GM12878 (cell line): ENCODE measurements around the gene PLCG2. TPM values are rescaled to one million over a fixed set of nuclear protein-coding genes. Genes with fewer than 3 reads are reported as not detected.

ENCODE experiments used
- ATAC-seq: fragments of 200-7000 bp; cut with Tn5 transposase; 3 replicates; pipeline ENCODE4 v1.9.1; 2020; ENCODE audit warnings: mild to moderate bottlenecking, moderate library complexity
- BruUV-seq: library from RNA; stranded (reverse); fragments of 400-500 nt; replicated peaks from 2 replicates; lab custom pipeline; 2021; lab: Mats Ljungman, UMichigan
- CTCF ChIA-PET: fragments of 300-600 bp; sonication (Branson Sonifier 250); formaldehyde crosslinking; extraction: SDS; loops from one replicate; lab custom pipeline; 2021; ENCODE audit warnings: inconsistent platforms; lab: Yijun Ruan, JAX
- POLR2A ChIA-PET: fragments of 350-600 bp; formaldehyde crosslinking; extraction: SDS; loops from one replicate; lab custom pipeline; 2021; ENCODE audit warnings: inconsistent platforms; lab: Charles Lee
- RAD21 ChIA-PET: fragments of 300-600 bp; sonication (Branson Sonifier 250); formaldehyde crosslinking; loops from one replicate; lab custom pipeline; 2023; ENCODE audit warnings: antibody characterized with exemption; ENCODE audit not compliant: unreplicated experiment; lab: Charles Lee
- SMC1A ChIA-PET: fragments of 300-600 bp; sonication (Branson Sonifier 250); formaldehyde crosslinking; loops from one replicate; lab custom pipeline; 2023; ENCODE audit not compliant: unreplicated experiment, uncharacterized antibody; lab: Charles Lee
- DNase-seq: peaks from one replicate; pipeline ENCODE4 v3.0.0-alpha.2; 2011; ENCODE audit warnings: low read depth, low spot score
- FAIRE-seq: peaks from 3 replicates; lab custom pipeline; 2011; peaks lifted over from hg19 to GRCh38; lab: Jason Lieb, UNC
- H2AFZ ChIP-seq: 2 replicates; pipeline ENCODE4 v1.6.0; 2011; ENCODE audit warnings: low read depth, low read length, control low read depth; ENCODE audit not compliant: control insufficient read depth
- H3K27ac ChIP-seq: 2 replicates; pipeline ENCODE4 v1.5.1; 2011; ENCODE audit warnings: control low read depth; ENCODE audit not compliant: control insufficient read depth, insufficient read depth
- H3K27me3 ChIP-seq, 2 experiments: replicated peaks in 1 of 2; 2 replicates each; pipeline versions ENCODE4 v1.6.0 to v1.6.1; 2011; ENCODE audit warnings: low read length in 1 of 2; ENCODE audit not compliant: control insufficient read depth in 2 of 2, insufficient read depth in 2 of 2
- H3K36me3 ChIP-seq, 2 experiments: 2 replicates each; pipeline ENCODE4 v1.5.1; 2011; ENCODE audit warnings: low read length in 1 of 2; ENCODE audit not compliant: control insufficient read depth in 2 of 2, insufficient read depth in 2 of 2
- H3K4me1 ChIP-seq: 2 replicates; pipeline ENCODE4 v1.6.1; 2011; ENCODE audit warnings: mild to moderate bottlenecking, low read length, moderate library complexity, mixed read lengths; ENCODE audit not compliant: control insufficient read depth, insufficient read depth
- H3K4me2 ChIP-seq: 2 replicates; pipeline ENCODE4 v1.6.0; 2011; ENCODE audit warnings: control low read depth; ENCODE audit not compliant: control insufficient read depth, insufficient read depth
- H3K4me3 ChIP-seq: fragments of 200-600 bp; sonication (generic); 2 replicates; pipeline ENCODE4 v1.5.1; 2016
- H3K79me2 ChIP-seq: 2 replicates; pipeline ENCODE4 v1.6.0; 2011; ENCODE audit warnings: low read length; ENCODE audit not compliant: control insufficient read depth, insufficient read depth
- H3K9ac ChIP-seq: 2 replicates; pipeline ENCODE4 v1.8.0; 2011; ENCODE audit warnings: low read length, control low read depth, mixed read lengths; ENCODE audit not compliant: control insufficient read depth, insufficient read depth
- H3K9me3 ChIP-seq: replicated peaks from 3 replicates; pipeline ENCODE4 v1.5.1; 2011; ENCODE audit warnings: mild to moderate bottlenecking, low read length; ENCODE audit not compliant: control insufficient read depth, insufficient read depth
- H4K20me1 ChIP-seq: 2 replicates; pipeline ENCODE4 v1.6.0; 2011; ENCODE audit not compliant: control insufficient read depth, insufficient read depth
- CBX5 ChIP-seq: sonication (generic); IDR thresholded peaks from 2 replicates; pipeline ENCODE4 v1.6.1; 2016; ENCODE audit warnings: low read depth, moderate library complexity, mild to moderate bottlenecking, inconsistent platforms
- EP300 ChIP-seq, 2 experiments: fragments of 150-350 bp in 1 of 2; IDR thresholded peaks; 2 replicates each; pipeline ENCODE4 v1.6.1; 2011 to 2012; ENCODE audit warnings: low read depth in 2 of 2, low read length in 2 of 2, borderline replicate concordance in 1 of 2, improper control_type of control experiment in 1 of 2, inconsistent platforms in 1 of 2; ENCODE audit not compliant: control insufficient read depth in 1 of 2
- IKZF1 ChIP-seq: fragments of 450-650 bp; conservative IDR thresholded peaks from 2 replicates; pipeline ENCODE4 v1.6.1; 2017; ENCODE audit warnings: antibody characterized with exemption, mild to moderate bottlenecking
- MTA2 ChIP-seq: fragments of 450-650 bp; IDR thresholded peaks from 2 replicates; pipeline ENCODE4 v1.6.1; 2016; ENCODE audit warnings: low read depth, mild to moderate bottlenecking, moderate library complexity
- POLR2A ChIP-seq: IDR thresholded peaks from 2 replicates; pipeline ENCODE4 v1.6.1; 2011; ENCODE audit warnings: low read depth, mild to moderate bottlenecking, low read length
- SUZ12 ChIP-seq: fragments of 200-600 bp; sonication (generic); IDR thresholded peaks from one replicate; pipeline ENCODE4 v1.6.1; 2018; ENCODE audit warnings: antibody characterized with exemption, mild to moderate bottlenecking; ENCODE audit not compliant: unreplicated experiment
- TCF12 ChIP-seq: IDR thresholded peaks from 2 replicates; pipeline ENCODE4 v1.6.1; 2011; ENCODE audit warnings: low read depth, mild to moderate bottlenecking, low read length
- ZSCAN29 ChIP-seq: fragments of 450-650 bp; IDR thresholded peaks from 2 replicates; pipeline ENCODE4 v1.6.1; 2017; ENCODE audit warnings: mild to moderate bottlenecking, moderate library complexity
- WGBS: methylation state at CpG from one replicate; pipeline ENCODE4 v1.1.6; 2016; ENCODE audit warnings: low lambda C conversion rate; ENCODE audit not compliant: insufficient replicate concordance, insufficient coverage; ENCODE audit errors: missing lambda C conversion rate; 5-methylcytosine and 5-hydroxymethylcytosine counted together
- in situ Hi-C: fragments of 300-500 bp; cut with MboI; formaldehyde crosslinking; loops from 9 replicates; pipeline ENCODE4 v1.14.3; 2018; ENCODE audit warnings: mixed read lengths
- intact Hi-C: fragments of 100-400 bp; cut with micrococcal nuclease; formaldehyde crosslinking; loops from one replicate; pipeline ENCODE4 v1.14.2; 2022; ENCODE audit not compliant: unreplicated experiment
- polyA plus RNA-seq, 11 experiments: library from polyadenylated mRNA; depleted of rRNA in 4 of 11; unstranded in 6 of 11; stranded (reverse) in 5 of 11; fragments of >200 nt; fragmentation: Nextera tagmentation in 4 of 11; fragmentation: Illumina TruSeq in 1 of 11; extraction: Ambion mirVana in 4 of 11; extraction: Trizol in 1 of 11; gene quantifications; 1 replicate in 1 of 11; 2 replicates in 10 of 11; pipeline versions ENCODE4 v1.2.1 to v1.2.3, GENCODE V29; 2011 to 2016; ENCODE audit warnings: inconsistent platforms in 2 of 11, missing spikeins in 2 of 11, low read depth in 1 of 11
- total RNA-seq, 4 experiments: library from RNA; depleted of rRNA in 3 of 4; stranded (reverse); fragments of >200 nt in 3 of 4; fragmentation: Illumina TruSeq in 1 of 4; extraction: Trizol in 1 of 4; gene quantifications; 2 replicates each; pipeline versions ENCODE4 v1.2.1 to v1.2.3, GENCODE V29; 2013 to 2021
- TF ChIP-seq, protein P1 (sequence below), 3 experiments: IDR thresholded peaks in 2 of 3; conservative IDR thresholded peaks in 1 of 3; 2 replicates each; pipeline ENCODE4 v1.5.1; 2011; ENCODE audit warnings: low read depth in 3 of 3, low read length in 3 of 3, mild to moderate bottlenecking in 3 of 3, control low read depth in 2 of 3, moderate library complexity in 2 of 3, inconsistent platforms in 1 of 3, mixed read lengths in 1 of 3; ENCODE audit not compliant: control insufficient read depth in 2 of 3, insufficient read depth in 1 of 3; ENCODE audit errors: extremely low read depth in 1 of 3

Gene PLCG2
- total and polyA plus RNA-seq, 10 of the 15 experiments (the other 5 are each of a cell fraction or from before 2014, with no cell fraction given) = 47.6 to 256 (median 149) TPM

DNA sequence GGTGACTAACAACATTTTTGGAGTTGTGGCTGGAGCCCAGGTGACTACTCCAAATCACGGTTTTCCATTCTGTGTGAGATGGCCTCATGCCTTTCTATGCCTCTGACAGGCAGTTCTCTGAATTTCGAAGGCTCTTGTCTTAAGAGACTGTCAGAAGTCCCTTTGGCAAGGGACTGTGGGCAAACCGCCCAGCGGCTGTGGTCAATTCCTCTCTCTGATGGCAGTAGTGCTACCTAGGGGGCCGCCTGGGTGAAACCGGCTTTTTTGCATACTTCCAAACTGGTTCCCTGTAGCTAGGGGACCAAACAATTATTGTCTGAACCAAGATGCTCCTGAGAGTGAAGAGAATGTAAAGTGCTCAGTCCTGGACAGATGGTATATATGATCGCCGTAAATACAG is 145.9 kb downstream of the PLCG2 start:
- Histone ChIP-seq H3K9ac (no peak overlapping the region), H3K36me3 (peaks cover 45 to 63% of the 10 kb centered on the region in 2 experiments), H3K27me3 (no peaks in the 10 kb centered on the region), H4K20me1 (no peaks in the 10 kb centered on the region), H3K9me3 (no peaks in the 10 kb centered on the region), H3K79me2 (no peaks in the 10 kb centered on the region), H3K4me1 (no peaks in the 10 kb centered on the region), H3K4me2 (no peak overlapping the region), H2AFZ (no peak overlapping the region), H3K27ac (no peak overlapping the region), H3K4me3 (no peak overlapping the region)
- BruUV-seq = no TSS peak
- no peak for DNase-seq
- ATAC-seq = no peak
- 92% methylated on average over 8 of the region's 8 CpGs for WGBS
- TF ChIP-seq CBX5 = no peak
- no peak for TF ChIP-seq SUZ12
- ChIA-PET SMC1A (interaction anchor here (0.7 kb wide), 1 partner anchor 645 kb away, joined by 3 read pairs; no protein-coding TSS in a partner anchor), POLR2A (interaction anchor here (0.5 kb wide), 1 partner anchor 527 kb away, joined by 3 read pairs; no protein-coding TSS in a partner anchor), RAD21 (no interaction called here), CTCF (no interaction called here)
- in situ Hi-C loops = no loop called here
- no peak for FAIRE-seq
- intact Hi-C loops = no loop called here

DNA sequence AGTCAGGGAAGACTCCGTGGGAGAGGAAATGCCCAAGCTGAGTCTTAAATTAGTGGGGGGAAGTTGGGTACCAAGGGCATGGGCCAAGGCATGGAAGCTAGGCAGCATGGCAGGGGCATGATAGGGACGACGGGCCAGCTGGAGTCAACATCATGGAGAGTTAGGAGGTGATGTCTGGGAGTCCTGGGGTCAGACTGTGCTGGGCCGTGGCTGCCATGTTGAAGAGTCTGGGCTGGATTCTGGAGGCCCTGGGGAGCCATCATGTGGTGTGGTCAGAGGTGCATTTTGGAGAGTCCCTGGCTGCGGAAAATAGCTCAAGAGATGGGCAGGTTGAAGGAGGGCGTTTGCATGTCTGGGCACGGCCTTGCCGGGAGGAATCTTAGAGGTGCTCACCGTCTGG is 146.9 kb downstream of the PLCG2 start:
- ChIA-PET POLR2A (no interaction called here), CTCF (no interaction called here), SMC1A (no interaction called here), RAD21 (no interaction called here)
- Histone ChIP-seq H3K79me2 (no peaks in the 10 kb centered on the region), H3K27me3 (no peaks in the 10 kb centered on the region), H3K4me2 (no peak overlapping the region), H3K9ac (no peak overlapping the region), H3K4me1 (no peaks in the 10 kb centered on the region), H4K20me1 (no peaks in the 10 kb centered on the region), H3K36me3 (peaks cover 38 to 67% of the 10 kb centered on the region in 2 experiments), H3K27ac (no peak overlapping the region), H2AFZ (no peak overlapping the region), H3K4me3 (no peak overlapping the region), H3K9me3 (no peaks in the 10 kb centered on the region)
- in situ Hi-C loops = no loop called here
- no TSS peak for BruUV-seq
- FAIRE-seq (no peak), DNase-seq (no peak), ATAC-seq (peak; percentile 19; the same call in 1 of the 3 replicates)
- intact Hi-C loops = no loop called here
- WGBS = 83% methylated on average over 9 of the region's 9 CpGs
- TF ChIP-seq POLR2A = peak; percentile 62; the same call in 1 of the 2 replicates
- TF ChIP-seq ZSCAN29 = no peak
- TF ChIP-seq TCF12 = no peak
- TF ChIP-seq, protein P1, sequence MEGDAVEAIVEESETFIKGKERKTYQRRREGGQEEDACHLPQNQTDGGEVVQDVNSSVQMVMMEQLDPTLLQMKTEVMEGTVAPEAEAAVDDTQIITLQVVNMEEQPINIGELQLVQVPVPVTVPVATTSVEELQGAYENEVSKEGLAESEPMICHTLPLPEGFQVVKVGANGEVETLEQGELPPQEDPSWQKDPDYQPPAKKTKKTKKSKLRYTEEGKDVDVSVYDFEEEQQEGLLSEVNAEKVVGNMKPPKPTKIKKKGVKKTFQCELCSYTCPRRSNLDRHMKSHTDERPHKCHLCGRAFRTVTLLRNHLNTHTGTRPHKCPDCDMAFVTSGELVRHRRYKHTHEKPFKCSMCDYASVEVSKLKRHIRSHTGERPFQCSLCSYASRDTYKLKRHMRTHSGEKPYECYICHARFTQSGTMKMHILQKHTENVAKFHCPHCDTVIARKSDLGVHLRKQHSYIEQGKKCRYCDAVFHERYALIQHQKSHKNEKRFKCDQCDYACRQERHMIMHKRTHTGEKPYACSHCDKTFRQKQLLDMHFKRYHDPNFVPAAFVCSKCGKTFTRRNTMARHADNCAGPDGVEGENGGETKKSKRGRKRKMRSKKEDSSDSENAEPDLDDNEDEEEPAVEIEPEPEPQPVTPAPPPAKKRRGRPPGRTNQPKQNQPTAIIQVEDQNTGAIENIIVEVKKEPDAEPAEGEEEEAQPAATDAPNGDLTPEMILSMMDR (IDR thresholded peaks at IDR 0.05 in 2 of 3, conservative IDR thresholded peaks at IDR 0.05 in 1 of 3; ENCODE audit: control insufficient read depth in 2 of 3, extremely low read depth in 1 of 3, insufficient read depth in 1 of 3, low read depth in 3 of 3, low read length in 3 of 3) = no peak
- TF ChIP-seq EP300 (IDR thresholded peaks at IDR 0.05; ENCODE audit: borderline replicate concordance in 1 of 2, control insufficient read depth in 1 of 2, low read depth in 2 of 2, low read length in 2 of 2) = no peak
- TF ChIP-seq IKZF1 = no peak
- TF ChIP-seq MTA2 = no peak
